ENCODE data around the gene SPAG16.

- TF ChIP-seq CTCF (conservative IDR thresholded peaks at IDR 0.05 in 1 of 2, IDR thresholded peaks at IDR 0.05 in 1 of 2; ENCODE audit: low read depth in 1 of 2, low read length in 2 of 2), result no peak
- TF ChIP-seq EZH2 (IDR thresholded peaks at IDR 0.05; ENCODE audit: low read length, missing control alignments), result no peak
Observed at GRCh38 chr2:213862407-213863076, 578.3 kb downstream of the SPAG16 start.

Data from fibroblast of lung (primary cell).